Measurements from ENCODE around the gene MAP3K12. TPM values are rescaled to one million over a fixed set of nuclear protein-coding genes. Genes with fewer than 3 reads are reported as not detected.
A peak's percentile ranks its signal among the peaks of the same experiment; 100 is the strongest.

Gene MAP3K12
- total and polyA plus RNA-seq, 2 of the 13 experiments (the other 11 are each of a cell fraction or from before 2014, with no cell fraction given): 0.20 to 1.1 TPM

GRCh38 chr12:53538209-53538689 is 39.0 kb upstream of the MAP3K12 start (continued):
- no peak for TF ChIP-seq ZNF136 (CRISPR knock-in tag; IDR thresholded peaks at IDR 0.05; ENCODE audit: low read depth)
- TF ChIP-seq IKZF5 (CRISPR knock-in tag; IDR thresholded peaks at IDR 0.05): peak; percentile 89
- no peak for TF ChIP-seq GRHL1 (CRISPR knock-in tag; conservative IDR thresholded peaks at IDR 0.05)
- TF ChIP-seq RXRB (CRISPR knock-in tag; IDR thresholded peaks at IDR 0.05; ENCODE audit: borderline replicate concordance): peak; percentile 96
- TF ChIP-seq LRRFIP1 (CRISPR knock-in tag; conservative IDR thresholded peaks at IDR 0.05): 0 out of 2 replicates have a peak, but pooled peaks have one; percentile 34
- TF ChIP-seq ZBTB33 (CRISPR knock-in tag; IDR thresholded peaks at IDR 0.05): peak; percentile 69
- no peak for TF ChIP-seq THYN1 (CRISPR knock-in tag; IDR thresholded peaks at IDR 0.05; ENCODE audit: borderline replicate concordance, low read depth)
- TF ChIP-seq ZFY (CRISPR knock-in tag; IDR thresholded peaks at IDR 0.05): 0 out of 2 replicates have a peak, but pooled peaks have one; percentile 23
- TF ChIP-seq HBP1 (CRISPR knock-in tag; IDR thresholded peaks at IDR 0.05; ENCODE audit: low read depth): peak; percentile 63; the same call in 1 of the 2 replicates
- TF ChIP-seq PCBP1 (IDR thresholded peaks at IDR 0.05; ENCODE audit: borderline replicate concordance, low read depth, low read length): no peak
- peak; percentile 30; the same call in 1 of the 2 replicates for TF ChIP-seq HNF4G (IDR thresholded peaks at IDR 0.05; ENCODE audit: borderline replicate concordance, low read depth, low read length)
- TF ChIP-seq HNF4G (CRISPR knock-in tag; IDR thresholded peaks at IDR 0.05; ENCODE audit: borderline replicate concordance, low read depth): no peak
- 0 out of 2 replicates have a peak, but pooled peaks have one; percentile 62 for TF ChIP-seq SMYD3 (CRISPR knock-in tag; IDR thresholded peaks at IDR 0.05)
- 0 out of 2 replicates have a peak, but pooled peaks have one; percentile 31 for TF ChIP-seq ZMAT3 (CRISPR knock-in tag; conservative IDR thresholded peaks at IDR 0.05)
- TF ChIP-seq FOXA1 (IDR thresholded peaks at IDR 0.05): no peak
- peak; percentile 78 for TF ChIP-seq FOXA1 (CRISPR knock-in tag; IDR thresholded peaks at IDR 0.05)
- TF ChIP-seq CREM (IDR thresholded peaks at IDR 0.05): peak; percentile 81
- no peak for TF ChIP-seq CREM (CRISPR knock-in tag; IDR thresholded peaks at IDR 0.05)
- peak; percentile 84 for TF ChIP-seq PITX1 (CRISPR knock-in tag; IDR thresholded peaks at IDR 0.05)
- TF ChIP-seq SIX1 (CRISPR knock-in tag; IDR thresholded peaks at IDR 0.05; ENCODE audit: borderline replicate concordance): peak; percentile 79; the same call in 1 of the 2 replicates
- peak; percentile 59; the same call in 1 of the 2 replicates for TF ChIP-seq ZNF264 (CRISPR knock-in tag; IDR thresholded peaks at IDR 0.05)
- peak; percentile 89 for TF ChIP-seq FOXA3 (CRISPR knock-in tag; IDR thresholded peaks at IDR 0.05)
- no peak for TF ChIP-seq ZNF446 (CRISPR knock-in tag; IDR thresholded peaks at IDR 0.05)

Data from HepG2 (cell line).